Measurements from ENCODE around the gene DLG4.
A peak's percentile ranks its signal among the peaks of the same experiment; 100 is the strongest.

Gene DLG4

GRCh38 chr17:7237761-7238419, 18.3 kb upstream of the DLG4 start:
- H3F3A ChIP-seq (ENCODE audit: low read depth), result peaks cover 9% of the 10 kb centered on the region
- TF ChIP-seq EZH2phosphoT487 (IDR thresholded peaks at IDR 0.05; ENCODE audit: borderline replicate concordance), result no peak
- TF ChIP-seq CTCF (conservative IDR thresholded peaks at IDR 0.05; ENCODE audit: low read length), result no peak

GRCh38 chr17:7237266-7237760, 17.7 kb upstream of the DLG4 start:
- Histone ChIP-seq H3F3A (ENCODE audit: low read depth) (peaks cover 9% of the 10 kb centered on the region), H3K9me3 (ENCODE audit: insufficient read depth, low read depth, low read length) (no peaks in the 10 kb centered on the region), H3K36me3 (ENCODE audit: insufficient read depth, low read length) (peaks cover 18% of the 10 kb centered on the region; the same call in 1 of the 2 replicates), H2AFZ (ENCODE audit: low read length) (no peak overlapping the region), H3K27me3 (ENCODE audit: insufficient read depth, low read length, poor library complexity, severe bottlenecking) (peaks cover 5% of the 10 kb centered on the region), H3K9me2 (replicated peaks; ENCODE audit: low read depth, low read length) (no peaks in the 10 kb centered on the region), H3K79me2 (ENCODE audit: insufficient read depth, low read length) (peaks cover 81% of the 10 kb centered on the region), H3K9ac (ENCODE audit: low read depth, low read length, poor library complexity, severe bottlenecking) (peak overlapping the region; percentile 98), H4K20me1 (ENCODE audit: insufficient read depth, low read length, poor library complexity, severe bottlenecking) (peaks cover 38% of the 10 kb centered on the region), H3K4me1 (ENCODE audit: insufficient read depth, low read length, poor library complexity, severe bottlenecking) (peaks cover 40% of the 10 kb centered on the region), H3K4me2 (ENCODE audit: low read depth, low read length, poor library complexity, severe bottlenecking) (peak overlapping the region; percentile 72), H3K4me3 (ENCODE audit: low read length, poor library complexity, severe bottlenecking) (peak overlapping the region; percentile 96)
- TF ChIP-seq CTCF (conservative IDR thresholded peaks at IDR 0.05; ENCODE audit: low read length), result no peak
- no peak for TF ChIP-seq EZH2phosphoT487 (IDR thresholded peaks at IDR 0.05; ENCODE audit: borderline replicate concordance)

More at GRCh38 chr17:7237761-7238419, 18.3 kb upstream of the DLG4 start:
- Histone ChIP-seq H3K4me2 (ENCODE audit: low read depth, low read length, poor library complexity, severe bottlenecking) (peak overlapping the region; percentile 72), H3K9me3 (ENCODE audit: insufficient read depth, low read depth, low read length) (no peaks in the 10 kb centered on the region), H3K27me3 (ENCODE audit: insufficient read depth, low read length, poor library complexity, severe bottlenecking) (peaks cover 5% of the 10 kb centered on the region), H3K4me3 (ENCODE audit: low read length, poor library complexity, severe bottlenecking) (peak overlapping the region; percentile 96), H2AFZ (ENCODE audit: low read length) (peak overlapping the region; percentile 43), H3K79me2 (ENCODE audit: insufficient read depth, low read length) (peaks cover 75% of the 10 kb centered on the region), H3K36me3 (ENCODE audit: insufficient read depth, low read length) (peaks cover 18% of the 10 kb centered on the region; the same call in 1 of the 2 replicates), H4K20me1 (ENCODE audit: insufficient read depth, low read length, poor library complexity, severe bottlenecking) (peaks cover 34% of the 10 kb centered on the region), H3K9ac (ENCODE audit: low read depth, low read length, poor library complexity, severe bottlenecking) (peak overlapping the region; percentile 98), H3K9me2 (replicated peaks; ENCODE audit: low read depth, low read length) (no peaks in the 10 kb centered on the region), H3K4me1 (ENCODE audit: insufficient read depth, low read length, poor library complexity, severe bottlenecking) (peaks cover 40% of the 10 kb centered on the region)

DNA sequence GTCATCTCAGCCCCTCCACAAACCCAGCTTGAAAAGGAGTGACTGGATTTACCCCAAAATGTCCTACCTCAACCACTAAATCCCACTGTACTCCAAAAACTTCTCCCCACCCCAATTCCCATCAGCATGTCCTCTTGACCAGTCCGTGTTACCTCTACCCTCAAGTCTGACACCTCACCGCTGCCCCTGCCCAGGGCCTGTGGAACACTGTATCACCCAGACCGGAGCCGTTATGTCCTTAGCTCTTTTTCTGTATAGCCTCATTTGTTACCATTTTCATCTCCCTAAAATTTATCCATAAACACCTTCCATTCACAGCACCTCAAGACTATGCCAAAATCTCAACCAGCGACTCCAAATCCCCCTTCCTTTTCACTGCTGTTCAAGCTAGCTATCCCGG, 17.2 kb upstream of the DLG4 start:
- Histone ChIP-seq H3F3A (ENCODE audit: low read depth) (peaks cover 9% of the 10 kb centered on the region), H4K20me1 (ENCODE audit: insufficient read depth, low read length, poor library complexity, severe bottlenecking) (peaks cover 43% of the 10 kb centered on the region), H3K27me3 (ENCODE audit: insufficient read depth, low read length, poor library complexity, severe bottlenecking) (peaks cover 5% of the 10 kb centered on the region), H3K36me3 (ENCODE audit: insufficient read depth, low read length) (peaks cover 18% of the 10 kb centered on the region; the same call in 1 of the 2 replicates), H3K9me2 (replicated peaks; ENCODE audit: low read depth, low read length) (no peaks in the 10 kb centered on the region), H3K9ac (ENCODE audit: low read depth, low read length, poor library complexity, severe bottlenecking) (peak overlapping the region; percentile 98), H3K9me3 (ENCODE audit: insufficient read depth, low read depth, low read length) (no peaks in the 10 kb centered on the region), H3K4me3 (ENCODE audit: low read length, poor library complexity, severe bottlenecking) (peak overlapping the region; percentile 96), H3K79me2 (ENCODE audit: insufficient read depth, low read length) (peaks cover 82% of the 10 kb centered on the region), H2AFZ (ENCODE audit: low read length) (no peak overlapping the region), H3K4me2 (ENCODE audit: low read depth, low read length, poor library complexity, severe bottlenecking) (peak overlapping the region; percentile 72), H3K4me1 (ENCODE audit: insufficient read depth, low read length, poor library complexity, severe bottlenecking) (peaks cover 45% of the 10 kb centered on the region)
- TF ChIP-seq EZH2phosphoT487 (IDR thresholded peaks at IDR 0.05; ENCODE audit: borderline replicate concordance) (no peak), CTCF (conservative IDR thresholded peaks at IDR 0.05; ENCODE audit: low read length) (no peak)

Data from Loucy (cell line).